Activated CD8-positive, alpha-beta T cell treated with anti-CD3 and anti-CD28 coated beads for 36 hours (primary cell): ENCODE measurements around the gene RND3. TPM values are rescaled to one million over a fixed set of nuclear protein-coding genes. Genes with fewer than 3 reads are reported as not detected.

Source experiments
- ATAC-seq: fragments of 200-7000 bp; cut with Tn5 transposase; one replicate; pipeline ENCODE4 v1.10.0; 2021; ENCODE audit warnings: mild to moderate bottlenecking, moderate library complexity
- CTCF ChIA-PET: fragments of 350-600 bp; sonication (Branson Sonifier 250); formaldehyde crosslinking; loops from one replicate; lab custom pipeline; 2021; ENCODE audit warnings: antibody characterized with exemption; lab: Charles Lee
- POLR2A ChIA-PET: fragments of 350-600 bp; sonication (Branson Sonifier 250); formaldehyde crosslinking; loops from one replicate; lab custom pipeline; 2021; ENCODE audit warnings: antibody characterized with exemption; lab: Charles Lee
- DNase-seq: peaks from one replicate; pipeline ENCODE4 v3.0.0-alpha.2; 2020
- H3K27ac Mint-ChIP-seq: one replicate; pipeline ENCODE4 v1.8.0; 2021; ENCODE audit warnings: mild to moderate bottlenecking, mixed read lengths
- H3K27me3 Mint-ChIP-seq: one replicate; pipeline ENCODE4 v1.8.0; 2021; ENCODE audit warnings: mixed read lengths
- H3K36me3 Mint-ChIP-seq: one replicate; pipeline ENCODE4 v1.8.0; 2021; ENCODE audit warnings: low read depth, mixed read lengths
- H3K4me1 Mint-ChIP-seq: one replicate; pipeline ENCODE4 v1.8.0; 2021; ENCODE audit warnings: low read depth, mixed read lengths
- H3K4me3 Mint-ChIP-seq: one replicate; pipeline ENCODE4 v1.8.0; 2021; ENCODE audit warnings: mild to moderate bottlenecking, moderate library complexity, mixed read lengths
- H3K9me3 Mint-ChIP-seq: one replicate; pipeline ENCODE4 v1.8.0; 2021; ENCODE audit warnings: mixed read lengths
- intact Hi-C: fragments of 100-400 bp; cut with micrococcal nuclease; formaldehyde crosslinking; loops from one replicate; pipeline ENCODE4 v1.10.0; 2022
- total RNA-seq, 2 experiments: library from RNA; stranded (reverse); gene quantifications; one replicate each; pipeline ENCODE4 v1.2.3, GENCODE V29; 2021
- TF ChIP-seq, protein P1 (sequence below): fragments of 200-600 bp; IDR thresholded peaks from one replicate; pipeline ENCODE4 v1.8.0; 2022; ENCODE audit warnings: antibody characterized with exemption, mild to moderate bottlenecking

Gene RND3
- total RNA-seq, 2 experiments from 2014 or later = not detected

DNA sequence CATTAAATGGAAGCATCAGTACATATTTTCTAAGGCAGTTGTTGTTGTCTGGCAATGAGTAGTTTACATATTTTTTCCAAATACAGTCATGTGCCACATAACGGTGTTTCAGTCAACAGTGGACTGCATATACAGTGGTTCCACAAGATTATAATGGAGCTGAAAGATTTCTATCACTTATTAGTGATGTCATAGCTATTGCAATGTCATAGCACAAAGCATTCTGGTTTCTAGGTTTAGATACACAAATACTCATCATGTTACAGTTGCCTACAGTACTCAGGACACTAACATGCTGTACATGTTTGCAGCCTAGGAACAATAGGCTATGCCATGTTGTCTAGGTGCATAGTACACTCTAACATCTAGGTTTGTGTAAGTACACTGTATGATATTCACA lies 45.0 kb downstream of the RND3 start:
- no peaks in the 10 kb centered on the region for H3K9me3 Mint-ChIP-seq
- no peaks in the 10 kb centered on the region for H3K36me3 Mint-ChIP-seq
- POLR2A ChIA-PET = no interaction called here
- TF ChIP-seq, protein P1, sequence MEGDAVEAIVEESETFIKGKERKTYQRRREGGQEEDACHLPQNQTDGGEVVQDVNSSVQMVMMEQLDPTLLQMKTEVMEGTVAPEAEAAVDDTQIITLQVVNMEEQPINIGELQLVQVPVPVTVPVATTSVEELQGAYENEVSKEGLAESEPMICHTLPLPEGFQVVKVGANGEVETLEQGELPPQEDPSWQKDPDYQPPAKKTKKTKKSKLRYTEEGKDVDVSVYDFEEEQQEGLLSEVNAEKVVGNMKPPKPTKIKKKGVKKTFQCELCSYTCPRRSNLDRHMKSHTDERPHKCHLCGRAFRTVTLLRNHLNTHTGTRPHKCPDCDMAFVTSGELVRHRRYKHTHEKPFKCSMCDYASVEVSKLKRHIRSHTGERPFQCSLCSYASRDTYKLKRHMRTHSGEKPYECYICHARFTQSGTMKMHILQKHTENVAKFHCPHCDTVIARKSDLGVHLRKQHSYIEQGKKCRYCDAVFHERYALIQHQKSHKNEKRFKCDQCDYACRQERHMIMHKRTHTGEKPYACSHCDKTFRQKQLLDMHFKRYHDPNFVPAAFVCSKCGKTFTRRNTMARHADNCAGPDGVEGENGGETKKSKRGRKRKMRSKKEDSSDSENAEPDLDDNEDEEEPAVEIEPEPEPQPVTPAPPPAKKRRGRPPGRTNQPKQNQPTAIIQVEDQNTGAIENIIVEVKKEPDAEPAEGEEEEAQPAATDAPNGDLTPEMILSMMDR = no peak
- H3K27ac Mint-ChIP-seq = no peak overlapping the region
- CTCF ChIA-PET = no interaction called here
- intact Hi-C loops = no loop called here
- no peaks in the 10 kb centered on the region for H3K4me1 Mint-ChIP-seq
- H3K27me3 Mint-ChIP-seq = no peaks in the 10 kb centered on the region
- H3K4me3 Mint-ChIP-seq = no peak overlapping the region
- ATAC-seq (no peak), DNase-seq (no peak)

DNA sequence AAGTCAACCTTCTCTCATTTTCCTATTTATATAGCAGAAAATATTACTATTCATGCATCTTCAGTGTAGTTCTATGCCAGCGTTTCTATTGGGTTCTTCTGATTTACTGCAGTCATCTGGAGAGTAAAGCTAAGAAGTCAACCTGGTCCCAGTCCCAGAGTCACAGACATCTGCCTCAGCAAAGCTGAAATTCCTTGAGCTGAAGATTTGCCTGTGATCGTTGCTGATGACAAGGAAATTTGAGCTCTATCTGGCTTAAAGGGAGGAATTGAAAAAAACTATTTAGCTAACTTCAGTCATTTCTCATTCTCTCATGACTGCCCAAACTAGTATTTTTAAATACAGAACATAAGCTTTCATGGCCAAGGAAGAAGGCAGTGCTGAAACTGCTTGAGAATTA lies 45.7 kb downstream of the RND3 start:
- intact Hi-C loops = no loop called here
- CTCF ChIA-PET = no interaction called here
- POLR2A ChIA-PET = no interaction called here

DNA sequence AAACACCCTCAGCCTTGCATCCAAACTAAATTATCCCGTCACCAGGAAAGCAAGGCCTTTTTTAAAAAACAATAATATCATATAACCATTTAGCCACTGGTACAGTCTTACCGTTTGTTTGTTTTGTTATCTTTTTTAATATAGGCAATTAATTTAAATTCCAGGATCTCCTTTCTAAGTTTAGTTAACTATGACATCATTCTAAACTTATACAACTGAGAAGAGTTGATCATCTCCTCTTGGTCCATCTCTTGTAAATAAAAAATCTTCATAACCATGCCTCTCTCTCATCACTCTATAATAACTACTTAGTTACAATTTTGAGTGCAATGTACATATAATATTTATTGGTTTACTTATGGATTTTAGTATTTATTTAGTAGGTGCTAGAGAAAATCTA lies 46.2 kb downstream of the RND3 start:
- intact Hi-C loops = no loop called here
- ChIA-PET POLR2A (no interaction called here), CTCF (no interaction called here)
- H3K4me1 Mint-ChIP-seq = no peaks in the 10 kb centered on the region
- no peak for DNase-seq
- no peak overlapping the region for H3K4me3 Mint-ChIP-seq
- no peaks in the 10 kb centered on the region for H3K27me3 Mint-ChIP-seq
- ATAC-seq = no peak
- no peaks in the 10 kb centered on the region for H3K36me3 Mint-ChIP-seq
- no peaks in the 10 kb centered on the region for H3K9me3 Mint-ChIP-seq
- H3K27ac Mint-ChIP-seq = no peak overlapping the region
- TF ChIP-seq, protein P1 = no peak

More for the DNA sequence above, 45.7 kb downstream of the RND3 start:
- Mint-ChIP-seq H3K4me3 (no peak overlapping the region), H3K4me1 (no peaks in the 10 kb centered on the region), H3K9me3 (no peaks in the 10 kb centered on the region), H3K27ac (no peak overlapping the region), H3K27me3 (no peaks in the 10 kb centered on the region), H3K36me3 (no peaks in the 10 kb centered on the region)
- ATAC-seq = no peak
- no peak for DNase-seq
- TF ChIP-seq, protein P1 = no peak

DNA sequence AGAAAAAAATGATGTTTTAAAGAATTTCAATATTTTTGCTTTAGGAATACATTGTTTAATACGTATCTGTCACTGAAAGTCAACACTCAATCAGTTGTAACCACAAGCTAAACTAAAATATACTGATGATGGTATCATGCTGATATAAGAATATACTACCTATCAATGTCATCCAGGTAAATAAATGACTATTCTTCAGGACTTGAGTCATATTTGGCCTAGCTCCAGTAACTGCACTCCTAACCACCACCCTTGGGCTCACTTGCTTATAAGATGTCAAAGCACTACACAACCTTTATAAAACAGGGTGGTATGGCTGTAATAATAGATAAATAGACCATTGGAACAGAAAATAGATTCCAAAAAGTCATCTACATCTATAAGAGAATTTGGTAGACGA lies 48.8 kb downstream of the RND3 start:
- H3K36me3 Mint-ChIP-seq = no peaks in the 10 kb centered on the region
- intact Hi-C loops = no loop called here
- TF ChIP-seq, protein P1 = no peak
- DNase-seq (no peak), ATAC-seq (no peak)
- no peaks in the 10 kb centered on the region for H3K9me3 Mint-ChIP-seq
- H3K27ac Mint-ChIP-seq = no peak overlapping the region
- H3K4me3 Mint-ChIP-seq = no peak overlapping the region
- ChIA-PET POLR2A (no interaction called here), CTCF (no interaction called here)
- H3K27me3 Mint-ChIP-seq = no peaks in the 10 kb centered on the region
- H3K4me1 Mint-ChIP-seq = no peaks in the 10 kb centered on the region

DNA sequence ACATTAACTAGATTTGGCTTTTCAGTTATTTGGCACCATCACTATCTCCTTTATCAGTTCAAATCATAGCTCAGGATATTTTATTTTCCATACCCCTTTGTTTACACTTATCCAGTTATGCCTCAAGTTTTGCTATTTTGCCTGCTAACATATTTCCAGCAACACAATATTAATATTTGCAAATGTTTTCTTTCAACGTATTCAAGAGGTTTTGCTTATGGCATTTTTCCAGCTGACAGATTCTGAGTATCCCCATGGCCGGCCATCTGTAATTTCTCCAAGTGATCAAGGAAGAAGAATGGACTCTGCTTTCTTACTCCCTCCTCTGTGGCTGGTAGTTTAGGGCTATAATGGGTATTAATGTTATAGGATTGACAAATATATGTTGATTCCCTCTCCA lies 49.4 kb downstream of the RND3 start:
- CTCF ChIA-PET = no interaction called here
- Mint-ChIP-seq H3K4me3 (no peak overlapping the region), H3K27me3 (no peaks in the 10 kb centered on the region), H3K36me3 (no peaks in the 10 kb centered on the region), H3K4me1 (no peaks in the 10 kb centered on the region), H3K27ac (no peak overlapping the region), H3K9me3 (no peaks in the 10 kb centered on the region)
- POLR2A ChIA-PET = no interaction called here
- DNase-seq (no peak), ATAC-seq (no peak)
- intact Hi-C loops = no loop called here
- TF ChIP-seq, protein P1 = no peak
